ENCODE data around the gene ZFP82.

GRCh38 chr19:36404498-36404897 lies 13.9 kb downstream of the ZFP82 start:
- TF ChIP-seq CTCF (IDR thresholded peaks at IDR 0.05) (no peak), POLR2A (IDR thresholded peaks at IDR 0.05) (no peak), POLR2AphosphoS5 (IDR thresholded peaks at IDR 0.05) (no peak)
